GM23338 (cell line): ENCODE results near the gene PCYT1A. TPM values are rescaled to one million over a fixed set of nuclear protein-coding genes. Genes with fewer than 3 reads are reported as not detected.

Source experiments
- ATAC-seq: fragments of 200-7000 bp; cut with Tn5 transposase; 3 replicates; pipeline ENCODE4 v1.9.1; 2020
- DNase-seq: peaks from one replicate; pipeline ENCODE4 v3.0.0-alpha.2; 2015; ENCODE audit warnings: low spot score
- H2AFZ ChIP-seq: fragments of 200-600 bp; sonication (generic); 2 replicates; pipeline ENCODE4 v1.8.0; 2016; ENCODE audit warnings: antibody characterized with exemption, mild to moderate bottlenecking, moderate library complexity
- H3F3A ChIP-seq: fragments of 200-600 bp; sonication (generic); replicated peaks from 2 replicates; pipeline ENCODE4 v1.8.0; 2017; ENCODE audit warnings: antibody characterized with exemption, mixed run types, low read depth
- H3K27ac ChIP-seq: fragments of 200-600 bp; sonication (generic); 2 replicates; pipeline ENCODE4 v1.6.1; 2016; ENCODE audit warnings: low read depth
- H3K27me3 ChIP-seq: fragments of 200-600 bp; sonication (generic); 2 replicates; pipeline ENCODE4 v1.8.0; 2016; ENCODE audit warnings: mild to moderate bottlenecking, mixed run types, moderate library complexity; ENCODE audit not compliant: insufficient read depth
- H3K36me3 ChIP-seq: fragments of 200-600 bp; sonication (generic); 2 replicates; pipeline ENCODE4 v1.8.0; 2016; ENCODE audit warnings: mild to moderate bottlenecking; ENCODE audit not compliant: insufficient read depth
- H3K4me1 ChIP-seq: fragments of 200-600 bp; sonication (generic); 2 replicates; pipeline ENCODE4 v1.8.0; 2016; ENCODE audit warnings: mild to moderate bottlenecking, moderate library complexity; ENCODE audit not compliant: insufficient read depth
- H3K4me2 ChIP-seq: fragments of 200-600 bp; sonication (generic); 2 replicates; pipeline ENCODE4 v1.7.1; 2017; ENCODE audit warnings: mixed run types
- H3K4me3 ChIP-seq: fragments of 200-600 bp; sonication (generic); 2 replicates; pipeline ENCODE4 v1.6.1; 2016; ENCODE audit warnings: mixed run types
- H3K79me2 ChIP-seq: fragments of 200-600 bp; sonication (generic); replicated peaks from 2 replicates; pipeline ENCODE4 v1.8.0; 2017; ENCODE audit warnings: mild to moderate bottlenecking; ENCODE audit not compliant: insufficient read depth
- H3K9me2 ChIP-seq: fragments of 200-600 bp; sonication (generic); 2 replicates; pipeline ENCODE4 v1.8.0; 2017; ENCODE audit not compliant: insufficient read depth
- H4K20me1 ChIP-seq: fragments of 200-600 bp; sonication (generic); replicated peaks from 2 replicates; pipeline ENCODE4 v1.8.0; 2017; ENCODE audit warnings: mild to moderate bottlenecking; ENCODE audit not compliant: insufficient read depth
- H3K27ac Mint-ChIP-seq: 2 replicates; pipeline ENCODE4 v1.8.0; 2020; ENCODE audit warnings: inconsistent platforms, mild to moderate bottlenecking, moderate library complexity, mixed read lengths
- H3K27me3 Mint-ChIP-seq: 3 replicates; pipeline ENCODE4 v1.8.0; 2022; ENCODE audit warnings: low read depth, mild to moderate bottlenecking, moderate library complexity, mixed read lengths, inconsistent platforms; ENCODE audit not compliant: insufficient read depth, poor library complexity
- H3K36me3 Mint-ChIP-seq: 3 replicates; pipeline ENCODE4 v1.8.0; 2021; ENCODE audit warnings: low read depth, mild to moderate bottlenecking, inconsistent platforms, moderate library complexity, mixed read lengths
- H3K4me1 Mint-ChIP-seq: 3 replicates; pipeline ENCODE4 v1.8.0; 2020; ENCODE audit warnings: mild to moderate bottlenecking, inconsistent platforms, mixed read lengths
- H3K4me3 Mint-ChIP-seq: 3 replicates; pipeline ENCODE4 v1.8.0; 2021; ENCODE audit warnings: moderate library complexity, mild to moderate bottlenecking, inconsistent platforms, mixed read lengths
- H3K9me3 Mint-ChIP-seq: 3 replicates; pipeline ENCODE4 v1.8.0; 2020; ENCODE audit warnings: moderate library complexity, mild to moderate bottlenecking, inconsistent platforms, mixed read lengths
- CREB1 ChIP-seq: fragments of 250-450 bp; sonication (Bioruptor Pico); IDR thresholded peaks from 2 replicates; pipeline ENCODE4 v1.5.0; 2020; ENCODE audit warnings: low read depth, mild to moderate bottlenecking, moderate library complexity
- EZH2phosphoT487 ChIP-seq: fragments of 200-600 bp; sonication (generic); IDR thresholded peaks from one replicate; pipeline ENCODE4 v1.8.1; 2018; ENCODE audit warnings: antibody characterized with exemption; ENCODE audit not compliant: unreplicated experiment
- NANOG ChIP-seq: IDR thresholded peaks from 2 replicates; pipeline ENCODE4 v1.6.1; 2016; ENCODE audit warnings: antibody characterized with exemption, borderline replicate concordance
- POLR2AphosphoS5 ChIP-seq: IDR thresholded peaks from 2 replicates; pipeline ENCODE4 v1.6.1; 2016; ENCODE audit warnings: antibody characterized with exemption, low read depth
- STAT1 ChIP-seq: IDR thresholded peaks from one replicate; pipeline ENCODE4 v1.6.1; 2016; ENCODE audit warnings: antibody characterized with exemption; ENCODE audit not compliant: unreplicated experiment
- ZNF331 ChIP-seq: fragments of 250-450 bp; sonication (Bioruptor Pico); IDR thresholded peaks from 2 replicates; pipeline ENCODE4 v1.5.0; 2020; ENCODE audit warnings: low read depth, mild to moderate bottlenecking, moderate library complexity
- polyA plus RNA-seq: library from polyadenylated mRNA; unstranded; fragments of >200 nt; fragmentation: Nextera tagmentation; extraction: Ambion mirVana; gene quantifications from 2 replicates; pipeline ENCODE4 v1.2.1, GENCODE V29; 2016
- total RNA-seq: library from RNA; depleted of rRNA; stranded (reverse); fragments of >200 nt; shearing (Covaris generic); gene quantifications from 2 replicates; pipeline ENCODE4 v1.2.3, GENCODE V29; 2014
- TF ChIP-seq, protein P1 (sequence below), 2 experiments: fragments of 200-600 bp in 1 of 2; sonication (generic) in 1 of 2; conservative IDR thresholded peaks; 2 replicates each; pipeline versions ENCODE4 v1.5.1 to v1.6.1; 2016 to 2017; ENCODE audit warnings: antibody characterized with exemption in 2 of 2, low read depth in 2 of 2, mild to moderate bottlenecking in 2 of 2, moderate library complexity in 1 of 2
- TF ChIP-seq, protein P2 (sequence below): fragments of 250-450 bp; sonication (Bioruptor Pico); IDR thresholded peaks from 2 replicates; pipeline ENCODE4 v1.5.0; 2020; ENCODE audit warnings: mild to moderate bottlenecking, moderate library complexity

The PCYT1A gene
- total and polyA plus RNA-seq, 2 experiments from 2014 or later, result 11.6 to 35.8 TPM

DNA sequence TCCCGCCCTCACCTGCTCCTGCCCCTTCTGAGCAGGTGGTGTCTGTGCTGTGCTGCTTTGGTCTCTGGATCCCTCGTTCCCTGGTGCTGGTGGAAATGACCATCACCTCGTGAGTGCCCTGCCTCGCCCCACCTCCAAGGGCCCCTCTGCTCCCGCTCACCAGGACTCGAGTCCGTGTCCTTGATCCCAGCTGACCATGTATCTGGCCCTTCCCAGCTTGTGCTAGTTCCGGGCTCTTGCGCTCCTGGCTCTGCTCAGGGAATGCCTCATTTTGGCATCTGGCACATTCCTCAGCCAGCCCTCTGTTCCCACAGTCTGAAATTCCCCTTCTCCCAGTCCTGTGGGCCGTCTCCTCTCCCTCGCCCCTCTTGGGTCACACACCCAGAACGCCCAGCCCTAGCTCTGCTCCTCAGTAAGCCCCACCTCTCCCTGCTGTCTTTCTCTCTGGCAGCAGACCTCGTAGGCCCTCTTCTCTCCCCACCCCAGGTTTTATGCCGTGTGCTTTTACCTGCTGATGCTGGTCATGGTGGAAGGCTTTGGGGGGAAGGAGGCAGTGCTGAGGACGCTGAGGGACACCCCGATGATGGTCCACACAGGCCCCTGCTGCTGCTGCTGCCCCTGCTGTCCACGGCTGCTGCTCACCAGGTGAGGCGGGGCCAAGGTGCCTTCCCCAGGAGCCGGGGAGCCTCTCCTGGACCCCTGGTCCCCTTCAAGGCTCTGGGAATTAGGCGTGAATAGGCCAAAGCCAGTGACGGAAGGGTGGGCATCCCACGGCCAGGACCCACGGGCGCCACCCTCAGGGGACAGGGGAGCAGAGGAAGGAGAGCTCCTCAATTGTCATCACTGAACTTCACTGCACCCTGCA lies 59.7 kb downstream of the PCYT1A start:
- H3K9me3 Mint-ChIP-seq, result peaks cover 4% of the 10 kb centered on the region; the same call in 2 of the 3 replicates
- ATAC-seq, result peak; percentile 57
- H3K9me2 ChIP-seq, result no peaks in the 10 kb centered on the region
- no peak overlapping the region for H3K4me2 ChIP-seq
- TF ChIP-seq, protein P1, sequence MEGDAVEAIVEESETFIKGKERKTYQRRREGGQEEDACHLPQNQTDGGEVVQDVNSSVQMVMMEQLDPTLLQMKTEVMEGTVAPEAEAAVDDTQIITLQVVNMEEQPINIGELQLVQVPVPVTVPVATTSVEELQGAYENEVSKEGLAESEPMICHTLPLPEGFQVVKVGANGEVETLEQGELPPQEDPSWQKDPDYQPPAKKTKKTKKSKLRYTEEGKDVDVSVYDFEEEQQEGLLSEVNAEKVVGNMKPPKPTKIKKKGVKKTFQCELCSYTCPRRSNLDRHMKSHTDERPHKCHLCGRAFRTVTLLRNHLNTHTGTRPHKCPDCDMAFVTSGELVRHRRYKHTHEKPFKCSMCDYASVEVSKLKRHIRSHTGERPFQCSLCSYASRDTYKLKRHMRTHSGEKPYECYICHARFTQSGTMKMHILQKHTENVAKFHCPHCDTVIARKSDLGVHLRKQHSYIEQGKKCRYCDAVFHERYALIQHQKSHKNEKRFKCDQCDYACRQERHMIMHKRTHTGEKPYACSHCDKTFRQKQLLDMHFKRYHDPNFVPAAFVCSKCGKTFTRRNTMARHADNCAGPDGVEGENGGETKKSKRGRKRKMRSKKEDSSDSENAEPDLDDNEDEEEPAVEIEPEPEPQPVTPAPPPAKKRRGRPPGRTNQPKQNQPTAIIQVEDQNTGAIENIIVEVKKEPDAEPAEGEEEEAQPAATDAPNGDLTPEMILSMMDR (conservative IDR thresholded peaks at IDR 0.05; ENCODE audit: low read depth in 2 of 2), result peak in 1 of 2 experiments; percentile 42; a peak in 2 of 4 replicates
- TF ChIP-seq ZNF331 (CRISPR knock-in tag), result no peak
- H3K36me3 Mint-ChIP-seq, result peaks cover 11% of the 10 kb centered on the region; the same call in 1 of the 3 replicates
- H2AFZ ChIP-seq, result no peak overlapping the region
- peak overlapping the region; percentile 7; the same call in 1 of the 2 replicates for H3K27ac Mint-ChIP-seq
- peaks cover 7% of the 10 kb centered on the region for H3K27me3 Mint-ChIP-seq
- peaks cover 9% of the 10 kb centered on the region; the same call in 2 of the 3 replicates for H3K4me1 Mint-ChIP-seq
- H3F3A ChIP-seq, result peaks cover 5% of the 10 kb centered on the region; the same call in 1 of the 2 replicates
- H3K79me2 ChIP-seq, result no peaks in the 10 kb centered on the region
- 0 out of 2 replicates have a peak overlapping the region, but pooled peaks have one; percentile 19 for H3K27ac ChIP-seq
- no peaks in the 10 kb centered on the region for H3K4me1 ChIP-seq
- H3K4me3 ChIP-seq, result no peak overlapping the region
- H3K4me3 Mint-ChIP-seq, result no peak overlapping the region
- no peaks in the 10 kb centered on the region for H3K36me3 ChIP-seq
- H4K20me1 ChIP-seq, result no peaks in the 10 kb centered on the region
- peak; percentile 36 for DNase-seq
- no peaks in the 10 kb centered on the region for H3K27me3 ChIP-seq

DNA sequence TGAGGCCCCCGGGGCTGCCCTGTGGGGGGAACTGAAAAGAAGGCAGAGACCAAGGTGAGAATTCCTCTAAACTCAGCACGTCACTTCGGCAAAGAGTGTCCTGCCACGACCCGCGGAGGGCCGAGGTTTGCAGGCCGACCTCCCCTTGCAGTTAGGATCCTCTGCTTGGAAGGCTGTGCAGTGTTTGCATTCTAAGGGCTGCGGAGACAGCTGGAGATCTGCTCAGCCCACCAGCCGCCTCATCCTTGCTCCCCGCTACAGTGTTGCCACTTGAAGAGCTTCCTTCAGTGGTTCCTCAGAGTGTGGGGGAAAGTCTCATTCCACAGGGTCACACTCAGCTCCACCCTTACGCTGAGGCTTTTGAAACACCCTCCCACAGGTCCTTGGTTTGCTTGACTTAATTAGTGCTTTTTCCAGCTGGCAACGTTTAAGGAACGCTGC lies 60.4 kb downstream of the PCYT1A start:
- H3K27me3 ChIP-seq, result no peaks in the 10 kb centered on the region
- Mint-ChIP-seq H3K4me3 (no peak overlapping the region), H3K27me3 (peaks cover 7% of the 10 kb centered on the region), H3K36me3 (peaks cover 11% of the 10 kb centered on the region; the same call in 1 of the 3 replicates), H3K9me3 (peaks cover 4% of the 10 kb centered on the region; the same call in 2 of the 3 replicates), H3K4me1 (peaks cover 10% of the 10 kb centered on the region; the same call in 2 of the 3 replicates), H3K27ac (no peak overlapping the region)
- H3K36me3 ChIP-seq, result no peaks in the 10 kb centered on the region
- H3K9me2 ChIP-seq, result no peaks in the 10 kb centered on the region
- no peak overlapping the region for H3K27ac ChIP-seq
- no peak for DNase-seq
- no peak overlapping the region for H3K4me2 ChIP-seq
- no peak overlapping the region for H3K4me3 ChIP-seq
- no peak; the same call in 2 of the 3 replicates for ATAC-seq
- no peaks in the 10 kb centered on the region for H3K4me1 ChIP-seq
- H3K79me2 ChIP-seq, result no peaks in the 10 kb centered on the region
- H4K20me1 ChIP-seq, result no peaks in the 10 kb centered on the region
- H3F3A ChIP-seq, result peaks cover 6% of the 10 kb centered on the region; the same call in 1 of the 2 replicates
- H2AFZ ChIP-seq, result no peak overlapping the region
- TF ChIP-seq ZNF331 (CRISPR knock-in tag), result no peak
- no peak for TF ChIP-seq POLR2AphosphoS5
- no peak for TF ChIP-seq NANOG
- TF ChIP-seq, protein P2, sequence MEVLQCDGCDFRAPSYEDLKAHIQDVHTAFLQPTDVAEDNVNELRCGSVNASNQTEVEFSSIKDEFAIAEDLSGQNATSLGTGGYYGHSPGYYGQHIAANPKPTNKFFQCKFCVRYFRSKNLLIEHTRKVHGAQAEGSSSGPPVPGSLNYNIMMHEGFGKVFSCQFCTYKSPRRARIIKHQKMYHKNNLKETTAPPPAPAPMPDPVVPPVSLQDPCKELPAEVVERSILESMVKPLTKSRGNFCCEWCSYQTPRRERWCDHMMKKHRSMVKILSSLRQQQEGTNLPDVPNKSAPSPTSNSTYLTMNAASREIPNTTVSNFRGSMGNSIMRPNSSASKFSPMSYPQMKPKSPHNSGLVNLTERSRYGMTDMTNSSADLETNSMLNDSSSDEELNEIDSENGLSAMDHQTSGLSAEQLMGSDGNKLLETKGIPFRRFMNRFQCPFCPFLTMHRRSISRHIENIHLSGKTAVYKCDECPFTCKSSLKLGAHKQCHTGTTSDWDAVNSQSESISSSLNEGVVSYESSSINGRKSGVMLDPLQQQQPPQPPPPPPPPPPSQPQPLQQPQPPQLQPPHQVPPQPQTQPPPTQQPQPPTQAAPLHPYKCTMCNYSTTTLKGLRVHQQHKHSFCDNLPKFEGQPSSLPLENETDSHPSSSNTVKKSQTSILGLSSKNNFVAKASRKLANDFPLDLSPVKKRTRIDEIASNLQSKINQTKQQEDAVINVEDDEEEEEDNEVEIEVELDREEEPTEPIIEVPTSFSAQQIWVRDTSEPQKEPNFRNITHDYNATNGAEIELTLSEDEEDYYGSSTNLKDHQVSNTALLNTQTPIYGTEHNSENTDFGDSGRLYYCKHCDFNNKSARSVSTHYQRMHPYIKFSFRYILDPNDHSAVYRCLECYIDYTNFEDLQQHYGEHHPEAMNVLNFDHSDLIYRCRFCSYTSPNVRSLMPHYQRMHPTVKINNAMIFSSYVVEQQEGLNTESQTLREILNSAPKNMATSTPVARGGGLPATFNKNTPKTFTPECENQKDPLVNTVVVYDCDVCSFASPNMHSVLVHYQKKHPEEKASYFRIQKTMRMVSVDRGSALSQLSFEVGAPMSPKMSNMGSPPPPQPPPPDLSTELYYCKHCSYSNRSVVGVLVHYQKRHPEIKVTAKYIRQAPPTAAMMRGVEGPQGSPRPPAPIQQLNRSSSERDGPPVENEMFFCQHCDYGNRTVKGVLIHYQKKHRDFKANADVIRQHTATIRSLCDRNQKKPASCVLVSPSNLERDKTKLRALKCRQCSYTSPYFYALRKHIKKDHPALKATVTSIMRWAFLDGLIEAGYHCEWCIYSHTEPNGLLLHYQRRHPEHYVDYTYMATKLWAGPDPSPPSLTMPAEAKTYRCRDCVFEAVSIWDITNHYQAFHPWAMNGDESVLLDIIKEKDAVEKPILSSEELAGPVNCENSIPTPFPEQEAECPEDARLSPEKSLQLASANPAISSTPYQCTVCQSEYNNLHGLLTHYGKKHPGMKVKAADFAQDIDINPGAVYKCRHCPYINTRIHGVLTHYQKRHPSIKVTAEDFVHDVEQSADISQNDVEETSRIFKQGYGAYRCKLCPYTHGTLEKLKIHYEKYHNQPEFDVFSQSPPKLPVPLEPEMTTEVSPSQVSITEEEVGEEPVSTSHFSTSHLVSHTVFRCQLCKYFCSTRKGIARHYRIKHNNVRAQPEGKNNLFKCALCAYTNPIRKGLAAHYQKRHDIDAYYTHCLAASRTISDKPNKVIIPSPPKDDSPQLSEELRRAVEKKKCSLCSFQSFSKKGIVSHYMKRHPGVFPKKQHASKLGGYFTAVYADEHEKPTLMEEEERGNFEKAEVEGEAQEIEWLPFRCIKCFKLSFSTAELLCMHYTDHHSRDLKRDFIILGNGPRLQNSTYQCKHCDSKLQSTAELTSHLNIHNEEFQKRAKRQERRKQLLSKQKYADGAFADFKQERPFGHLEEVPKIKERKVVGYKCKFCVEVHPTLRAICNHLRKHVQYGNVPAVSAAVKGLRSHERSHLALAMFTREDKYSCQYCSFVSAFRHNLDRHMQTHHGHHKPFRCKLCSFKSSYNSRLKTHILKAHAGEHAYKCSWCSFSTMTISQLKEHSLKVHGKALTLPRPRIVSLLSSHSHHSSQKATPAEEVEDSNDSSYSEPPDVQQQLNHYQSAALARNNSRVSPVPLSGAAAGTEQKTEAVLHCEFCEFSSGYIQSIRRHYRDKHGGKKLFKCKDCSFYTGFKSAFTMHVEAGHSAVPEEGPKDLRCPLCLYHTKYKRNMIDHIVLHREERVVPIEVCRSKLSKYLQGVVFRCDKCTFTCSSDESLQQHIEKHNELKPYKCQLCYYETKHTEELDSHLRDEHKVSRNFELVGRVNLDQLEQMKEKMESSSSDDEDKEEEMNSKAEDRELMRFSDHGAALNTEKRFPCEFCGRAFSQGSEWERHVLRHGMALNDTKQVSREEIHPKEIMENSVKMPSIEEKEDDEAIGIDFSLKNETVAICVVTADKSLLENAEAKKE (CRISPR knock-in tag), result no peak
- TF ChIP-seq CREB1 (CRISPR knock-in tag), result no peak
- TF ChIP-seq EZH2phosphoT487, result no peak
- no peak for TF ChIP-seq STAT1
